UCSD-AML1 (cell line): Measurements from ENCODE around the gene SNX8.
"Not testable (repeated sequence)": the region's sequence is repeated elsewhere in the genome, so short reads cannot be mapped to it uniquely, and the experiment has no call there.

ENCODE experiments used
- DNase-seq: peaks from one replicate; lab custom pipeline; 2025; ENCODE audit not compliant: unreplicated experiment; lab: John Stamatoyannopoulos, UW

Gene SNX8

DNA sequence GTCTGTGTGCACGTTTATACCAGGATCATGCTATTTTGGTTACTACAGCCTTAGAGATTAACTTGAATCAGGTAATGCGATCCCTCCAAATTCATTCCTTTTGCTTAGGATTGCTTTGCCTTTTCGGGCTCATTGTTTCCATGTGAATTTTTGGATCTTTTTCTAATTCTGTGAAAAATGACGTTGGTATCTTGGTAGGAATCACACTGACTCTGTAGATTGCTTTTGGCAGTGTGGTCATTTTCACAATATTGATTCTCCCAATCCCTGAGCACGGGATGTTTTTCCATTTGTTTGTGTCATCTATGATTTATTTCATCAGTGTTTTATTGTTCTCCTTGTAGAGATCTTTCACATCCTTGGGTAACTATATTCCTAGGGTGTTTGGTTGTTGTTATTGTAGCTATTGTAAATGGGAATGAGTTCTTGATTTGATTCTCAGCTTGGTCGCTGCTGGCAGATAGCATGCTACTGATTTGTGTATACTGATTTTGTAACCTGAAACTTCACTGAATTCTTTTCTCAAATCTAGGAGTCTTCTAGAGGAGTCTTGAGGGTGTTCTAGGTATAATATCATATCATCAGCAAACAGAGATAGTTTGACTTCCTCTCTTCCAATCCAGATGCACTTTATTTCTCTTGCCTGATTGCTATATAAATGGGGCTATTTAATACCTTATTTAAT is 18.2 kb downstream of the SNX8 start:
- no peak for DNase-seq

- no peak for DNase-seq
Measured at GRCh38 chr7:2290877-2291276, 23.4 kb downstream of the SNX8 start.

DNA sequence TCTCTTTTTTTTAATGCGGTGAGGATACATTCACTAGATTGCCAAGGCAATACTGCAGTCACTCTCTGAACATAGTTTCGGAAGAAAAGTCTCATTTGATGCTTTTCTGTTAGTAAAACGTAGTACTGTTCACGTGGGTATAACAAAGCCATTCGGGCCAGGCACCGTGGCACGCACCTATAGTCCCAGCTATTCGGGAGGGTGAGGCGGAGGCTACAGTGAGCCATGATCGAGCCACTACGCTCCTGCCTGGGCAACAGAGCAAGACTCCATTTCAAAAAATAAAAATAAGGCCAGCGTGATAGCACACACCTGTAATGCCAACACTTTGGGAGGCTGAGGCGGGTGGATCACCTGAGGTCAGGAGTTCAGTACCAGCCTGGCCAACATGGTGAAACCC is 24.6 kb downstream of the SNX8 start:
- DNase-seq: no peak

DNA sequence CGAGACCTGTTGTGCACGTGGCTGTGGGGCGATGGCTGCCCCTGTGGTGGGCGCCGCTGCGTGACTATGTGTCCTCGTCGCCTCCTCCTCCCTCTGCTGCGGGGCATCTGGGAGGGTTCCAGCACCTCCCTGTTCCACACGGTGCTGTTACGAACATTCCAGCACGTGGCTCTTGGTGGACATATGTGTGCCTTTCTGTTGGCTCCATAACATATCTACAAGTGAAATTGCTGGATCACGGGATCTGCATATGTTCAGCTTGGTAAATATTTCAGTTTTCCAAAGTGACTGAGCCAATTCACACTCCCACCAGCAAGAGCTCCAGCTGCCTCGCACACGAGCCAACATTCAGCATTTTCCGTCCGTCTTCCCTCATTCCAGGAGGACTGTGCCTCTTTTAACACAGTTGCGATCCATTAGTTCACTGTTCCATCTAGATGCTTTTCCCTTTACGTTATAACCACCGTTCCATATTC is 25.1 kb downstream of the SNX8 start:
- no peak for DNase-seq

GRCh38 chr7:2288503-2288902 is 25.7 kb downstream of the SNX8 start:
- no peak for DNase-seq

DNA sequence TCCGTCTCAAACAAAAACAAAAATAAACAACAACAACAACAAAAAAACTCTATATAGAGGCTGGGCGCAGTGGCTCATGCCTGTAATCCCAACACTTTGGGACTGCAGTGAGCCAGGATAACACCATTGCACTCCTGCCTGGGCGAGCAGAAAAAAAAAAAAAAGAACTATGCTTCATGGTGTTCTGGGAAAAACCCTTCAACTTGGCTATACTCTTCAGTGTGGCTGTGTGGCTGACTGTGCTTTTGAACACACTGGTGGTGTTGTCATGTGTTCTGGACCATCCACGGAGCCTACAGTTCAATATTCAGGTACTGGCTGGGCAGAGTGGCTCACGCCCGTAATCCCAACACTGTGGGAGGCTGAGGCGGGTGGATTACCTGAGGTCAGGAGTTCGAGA is 26.5 kb downstream of the SNX8 start:
- DNase-seq: no peak

GRCh38 chr7:2283074-2283473 is 31.2 kb downstream of the SNX8 start:
- no peak for DNase-seq

GRCh38 chr7:2282185-2282751 is 32.0 kb downstream of the SNX8 start:
- DNase-seq: no peak

DNA sequence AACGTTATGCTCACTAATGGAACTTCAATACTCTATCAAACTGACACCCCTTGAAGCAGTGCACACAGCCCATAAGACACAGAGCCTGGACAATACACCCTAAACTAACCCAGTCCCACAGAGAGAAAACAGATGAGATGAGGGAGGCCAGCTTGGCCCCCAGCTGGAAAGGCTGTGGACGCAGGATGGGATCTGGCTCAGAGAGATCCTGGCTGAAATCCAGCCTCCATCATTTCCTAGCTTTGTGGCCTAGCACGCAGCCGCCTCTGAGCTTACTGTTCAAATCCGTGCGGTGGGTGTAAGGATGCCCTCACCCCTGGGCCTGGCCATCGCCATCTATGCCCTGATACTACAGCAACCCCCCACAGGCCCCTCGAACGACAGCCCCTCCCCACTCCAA is 32.7 kb downstream of the SNX8 start:
- no peak for DNase-seq

GRCh38 chr7:2280424-2280823 is 33.8 kb downstream of the SNX8 start:
- DNase-seq: no peak

GRCh38 chr7:2279896-2280295 is 34.3 kb downstream of the SNX8 start:
- no peak for DNase-seq

- DNase-seq: no peak
Measured at GRCh38 chr7:2278026-2278425, 36.2 kb downstream of the SNX8 start.

DNA sequence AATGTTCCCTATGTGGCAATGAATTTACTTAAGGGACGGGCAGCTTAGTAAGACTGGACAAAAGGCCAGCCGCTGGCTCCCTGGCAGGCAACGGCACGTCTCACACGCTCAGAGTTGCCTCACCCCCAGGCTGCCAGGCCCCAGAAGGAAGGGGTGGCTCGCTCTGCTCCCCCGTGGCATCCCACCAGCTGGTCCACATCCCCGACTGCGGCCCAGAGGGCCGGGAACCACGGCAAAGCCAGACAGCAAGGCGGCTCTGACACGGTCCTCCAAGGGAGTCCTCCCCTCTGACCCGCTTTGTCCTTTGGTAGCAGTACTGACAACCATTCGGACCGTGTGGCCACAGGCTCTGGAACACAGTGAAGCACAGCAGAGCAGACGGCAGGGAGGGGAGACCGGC is 38.1 kb downstream of the SNX8 start:
- no peak for DNase-seq

DNA sequence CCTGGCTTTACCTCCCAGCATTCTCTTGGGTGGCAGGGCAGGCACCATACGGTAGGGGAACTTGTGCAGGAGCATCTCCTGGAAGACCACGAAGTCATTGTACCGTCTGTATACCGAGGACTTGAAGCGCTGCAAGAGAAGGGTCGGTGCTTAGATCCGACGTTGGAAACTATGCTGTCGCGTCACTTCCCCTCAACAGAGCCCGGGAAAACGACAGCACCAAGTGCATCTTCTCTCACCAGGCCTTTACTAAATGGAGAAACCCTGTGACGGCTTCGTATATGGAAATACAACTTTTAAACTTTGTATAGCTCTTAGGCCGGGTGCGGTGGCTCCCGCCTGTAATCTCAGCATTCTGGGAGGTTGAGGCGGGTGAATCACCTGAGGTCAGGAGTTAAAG is 39.1 kb downstream of the SNX8 start:
- DNase-seq: no peak

DNA sequence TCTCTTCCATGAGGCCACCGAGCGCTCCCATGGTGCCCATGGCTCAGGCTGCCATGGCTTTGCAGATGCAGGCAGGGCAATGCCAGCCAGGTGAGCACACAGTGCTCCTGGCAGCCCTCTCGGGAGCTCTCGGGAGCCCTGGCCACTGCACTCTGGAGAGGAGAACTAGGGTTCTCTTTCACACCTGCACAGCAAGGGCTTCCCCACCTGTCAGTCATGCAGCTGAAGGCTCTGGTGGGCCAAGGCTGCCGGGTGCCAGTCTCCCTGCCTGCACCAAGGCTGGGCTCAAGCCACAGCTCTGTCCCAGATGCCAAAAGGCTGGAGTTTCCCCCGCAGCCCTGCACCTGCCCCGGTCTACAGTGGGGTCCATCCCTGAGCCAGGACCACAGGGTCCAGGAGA is 39.6 kb downstream of the SNX8 start:
- DNase-seq: no peak

- no peak for DNase-seq
Measured at GRCh38 chr7:2273866-2274265, 40.4 kb downstream of the SNX8 start.

- no peak for DNase-seq
Measured at GRCh38 chr7:2272031-2272430, 42.2 kb downstream of the SNX8 start.

- no peak for DNase-seq
Measured at GRCh38 chr7:2271273-2272026, 42.8 kb downstream of the SNX8 start.

- DNase-seq: no peak
Measured at GRCh38 chr7:2270495-2270894, 43.7 kb downstream of the SNX8 start.

- DNase-seq: no peak
Measured at GRCh38 chr7:2269991-2270460, 44.2 kb downstream of the SNX8 start.

- not testable (repeated sequence) for DNase-seq
Measured at GRCh38 chr7:2269089-2269990, 44.9 kb downstream of the SNX8 start.
